Thyroid gland (tissue), 4 donors: ENCODE data around the gene COMMD9. TPM values are rescaled to one million over a fixed set of nuclear protein-coding genes. Genes with fewer than 3 reads are reported as not detected.

Experiments
- DNase-seq, 2 donors: peaks; one replicate each; pipeline ENCODE4 v3.0.0-alpha.2; 2019
- H3K27ac ChIP-seq, 3 donors: fragments of 200-600 bp; sonication (generic); 1 replicate in 2 of 3; 2 replicates in 1 of 3; pipeline ENCODE4 v1.5.1; 2016 to 2019; ENCODE audit warnings: mild to moderate bottlenecking in 1 of 3, moderate library complexity in 1 of 3
- H3K27me3 ChIP-seq: fragments of 200-600 bp; sonication (generic); one replicate; pipeline ENCODE4 v1.5.1; 2019
- H3K36me3 ChIP-seq, 2 donors: fragments of 200-600 bp; sonication (generic); one replicate each; pipeline ENCODE4 v1.5.1; 2016 to 2019
- H3K4me1 ChIP-seq, 2 donors: fragments of 200-600 bp; sonication (generic); one replicate each; pipeline ENCODE4 v1.5.1; 2017 to 2019
- H3K4me3 ChIP-seq, 3 donors: fragments of 200-600 bp; sonication (generic); replicated peaks in 1 of 3; 1 replicate in 2 of 3; 2 replicates in 1 of 3; pipeline ENCODE4 v1.5.1; 2016; ENCODE audit warnings: mild to moderate bottlenecking in 1 of 3
- H3K9me3 ChIP-seq: fragments of 200-600 bp; sonication (generic); one replicate; pipeline ENCODE4 v1.5.1; 2017
- CTCF ChIP-seq, 6 experiments: fragments of 200-600 bp in 3 of 6; fragments of 450-650 bp in 3 of 6; sonication (generic) in 3 of 6; IDR thresholded peaks; one replicate each; pipeline ENCODE4 v1.5.1; 2016 to 2019; ENCODE audit warnings: antibody characterized with exemption in 6 of 6, mild to moderate bottlenecking in 2 of 6, inconsistent platforms in 1 of 6, moderate library complexity in 1 of 6
- POLR2A ChIP-seq, 2 donors: fragments of 450-650 bp; IDR thresholded peaks; one replicate each; pipeline ENCODE4 v1.6.1; 2017; ENCODE audit warnings: antibody characterized with exemption in 2 of 2, mild to moderate bottlenecking in 2 of 2, moderate library complexity in 1 of 2
- WGBS, 2 donors: methylation state at CpG; one replicate each; pipeline ENCODE4 v1.1.5; 2017; 5-methylcytosine and 5-hydroxymethylcytosine counted together
- intact Hi-C: fragments of 100-400 bp; cut with DNase I; formaldehyde crosslinking; loops from one replicate; pipeline ENCODE4 v1.15.1; 2023
- total RNA-seq, 4 donors: library from RNA; depleted of rRNA; stranded (reverse); fragments of >200 nt; gene quantifications; one replicate each; pipeline ENCODE4 v1.2.3, GENCODE V29; 2016

COMMD9 gene
- total RNA-seq, 4 donors from 2014 or later, result 43.5 to 52.6 (median 51.0) TPM

GRCh38 chr11:36265793-36266628, 23.2 kb downstream of the COMMD9 start:
- no peaks in the 10 kb centered on the region for H3K36me3 ChIP-seq
- 19 to 23% methylated on average over 11 to 12 of the region's 13 CpGs for WGBS, 2 donors
- H3K27me3 ChIP-seq, result no peaks in the 10 kb centered on the region
- no peaks in the 10 kb centered on the region for H3K9me3 ChIP-seq
- no peak for TF ChIP-seq POLR2A (IDR thresholded peaks at IDR 0.05)
- peak; percentile 32 to 82 (median 60) for TF ChIP-seq CTCF (IDR thresholded peaks at IDR 0.05)
- no peak overlapping the region for H3K4me3 ChIP-seq
- no peak overlapping the region for H3K27ac ChIP-seq
- no peaks in the 10 kb centered on the region for H3K4me1 ChIP-seq
- intact Hi-C loops, result loop anchor here (5.0 to 10.0 kb wide), 2 partner anchors 441 to 649 kb away; partner anchors contain the start of gene FJX1
- peak; percentile 51 to 61 for DNase-seq

DNA sequence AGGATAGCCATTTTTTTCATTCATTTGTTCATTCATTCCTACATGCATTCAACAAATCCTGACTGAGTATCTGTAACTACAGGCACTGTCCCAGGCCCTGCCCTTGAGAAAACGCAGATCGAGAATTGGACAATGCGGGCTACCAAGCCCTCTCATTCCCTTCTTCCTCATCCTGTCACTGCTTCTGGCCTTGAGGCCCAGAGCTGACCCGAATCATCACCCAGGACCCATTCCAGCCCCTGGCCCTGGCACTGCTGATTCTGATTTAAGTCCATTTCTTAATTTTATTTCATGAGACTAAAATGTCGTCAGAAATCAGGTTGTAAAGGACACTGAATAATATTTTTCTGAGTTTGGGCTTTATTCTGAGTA, 24.3 kb downstream of the COMMD9 start:
- Histone ChIP-seq H3K4me1 (no peaks in the 10 kb centered on the region), H3K27me3 (no peaks in the 10 kb centered on the region), H3K27ac (no peak overlapping the region), H3K9me3 (no peaks in the 10 kb centered on the region), H3K36me3 (no peaks in the 10 kb centered on the region), H3K4me3 (no peak overlapping the region)
- no peak for TF ChIP-seq POLR2A (IDR thresholded peaks at IDR 0.05)
- TF ChIP-seq CTCF (IDR thresholded peaks at IDR 0.05), result no peak
- WGBS, 2 donors, result 73 to 95% methylated on average over 5 of the region's 5 CpGs
- DNase-seq, result no peak
- intact Hi-C loops, result loop anchor here (5.0 to 10.0 kb wide), 2 partner anchors 440 to 648 kb away; partner anchors contain the start of gene FJX1

- 59 to 61% methylated on average over 9 of the region's 9 CpGs for WGBS, 2 donors
Measured at GRCh38 chr11:36264011-36264972, 24.9 kb downstream of the COMMD9 start.

GRCh38 chr11:36261094-36261493, 28.1 kb downstream of the COMMD9 start:
- H3K4me3 ChIP-seq, result no peak overlapping the region
- DNase-seq, result no peak
- WGBS, 2 donors, result 84 to 86% methylated on average over 4 of the region's 4 CpGs
- no peaks in the 10 kb centered on the region for H3K27me3 ChIP-seq
- no peaks in the 10 kb centered on the region for H3K36me3 ChIP-seq
- no peak overlapping the region for H3K27ac ChIP-seq
- no peak for TF ChIP-seq CTCF (IDR thresholded peaks at IDR 0.05)
- no peak for TF ChIP-seq POLR2A (IDR thresholded peaks at IDR 0.05)
- intact Hi-C loops, result loop anchor here (10.0 kb wide), 1 partner anchor 436 kb away; no protein-coding TSS in a partner anchor
- H3K9me3 ChIP-seq, result no peaks in the 10 kb centered on the region
- no peaks in the 10 kb centered on the region for H3K4me1 ChIP-seq

More at GRCh38 chr11:36264011-36264972, 24.9 kb downstream of the COMMD9 start:
- Histone ChIP-seq H3K4me1 (no peaks in the 10 kb centered on the region), H3K4me3 (no peak overlapping the region), H3K9me3 (no peaks in the 10 kb centered on the region), H3K36me3 (no peaks in the 10 kb centered on the region), H3K27ac (no peak overlapping the region), H3K27me3 (no peaks in the 10 kb centered on the region)
- TF ChIP-seq CTCF (IDR thresholded peaks at IDR 0.05) (no peak), POLR2A (IDR thresholded peaks at IDR 0.05) (no peak)
- intact Hi-C loops, result loop anchor here (10.0 kb wide), 1 partner anchor 439 kb away; no protein-coding TSS in a partner anchor
- no peak for DNase-seq
